Measurements from ENCODE around the gene PCNT.
"Not testable (repeated sequence)": the region's sequence is repeated elsewhere in the genome, so short reads cannot be mapped to it uniquely, and the experiment has no call there.

The PCNT gene

GRCh38 chr21:46310260-46310659 lies 13.7 kb upstream of the PCNT start:
- not testable (repeated sequence) for DNase-seq

- no peak for DNase-seq
Measured at GRCh38 chr21:46311568-46311967, 12.4 kb upstream of the PCNT start.

GRCh38 chr21:46312949-46313348 lies 11.0 kb upstream of the PCNT start:
- DNase-seq, result no peak

GRCh38 chr21:46314441-46315020 lies 9.4 kb upstream of the PCNT start:
- DNase-seq, result no peak

- DNase-seq, result no peak
Measured at GRCh38 chr21:46316708-46317324, 7.1 kb upstream of the PCNT start.

GRCh38 chr21:46317710-46318463 lies 6.1 kb upstream of the PCNT start:
- DNase-seq, result no peak

- no peak for DNase-seq
Measured at GRCh38 chr21:46318464-46318845, 5.5 kb upstream of the PCNT start.

- no peak for DNase-seq
Measured at GRCh38 chr21:46319186-46319585, 4.8 kb upstream of the PCNT start.

- DNase-seq, result no peak
Measured at GRCh38 chr21:46320331-46320801, 3.6 kb upstream of the PCNT start.

GRCh38 chr21:46322351-46323226 lies 1.4 kb upstream of the PCNT start:
- peak; percentile 27 for DNase-seq

GRCh38 chr21:46323227-46323709 lies 688 bp upstream of the PCNT start:
- peak; percentile 28 for DNase-seq

- DNase-seq, result peak; percentile 84
Measured at GRCh38 chr21:46324390-46325072, 575 bp downstream of the PCNT start.

- peak; percentile 38 for DNase-seq
Measured at GRCh38 chr21:46325073-46325912, 1.3 kb downstream of the PCNT start.

- DNase-seq, result no peak
Measured at GRCh38 chr21:46326110-46326703, 2.3 kb downstream of the PCNT start.

GRCh38 chr21:46327711-46328110 lies 3.8 kb downstream of the PCNT start:
- no peak for DNase-seq

- no peak for DNase-seq
Measured at GRCh38 chr21:46328151-46328550, 4.2 kb downstream of the PCNT start.

- no peak for DNase-seq
Measured at GRCh38 chr21:46329796-46330195, 5.8 kb downstream of the PCNT start.

- no peak for DNase-seq
Measured at GRCh38 chr21:46334351-46335140, 10.6 kb downstream of the PCNT start.

GRCh38 chr21:46336603-46337002 lies 12.6 kb downstream of the PCNT start:
- DNase-seq, result no peak

GRCh38 chr21:46340998-46341397 lies 17.0 kb downstream of the PCNT start:
- no peak for DNase-seq
